HepG2 (cell line): ENCODE measurements around the gene PRKRIP1. TPM values are rescaled to one million over a fixed set of nuclear protein-coding genes. Genes with fewer than 3 reads are reported as not detected.

Experiments used
- ATAC-seq: fragments of 200-7000 bp; cut with Tn5 transposase; 3 replicates; pipeline ENCODE4 v1.9.1; 2020; ENCODE audit warnings: mild to moderate bottlenecking, moderate library complexity
- BruUV-seq: library from RNA; stranded (reverse); fragments of 400-500 nt; replicated peaks from 2 replicates; lab custom pipeline; 2021; lab: Mats Ljungman, UMichigan
- CTCF ChIA-PET: fragments of 300-600 bp; formaldehyde crosslinking; extraction: SDS; loops from one replicate; lab custom pipeline; 2021; ENCODE audit warnings: low total read pairs, inconsistent platforms, low intra/inter-chr PET ratio; lab: Yijun Ruan, JAX
- POLR2A ChIA-PET: fragments of 350-600 bp; sonication (Branson Sonifier 250); formaldehyde crosslinking; loops from one replicate; lab custom pipeline; 2020; ENCODE audit warnings: antibody characterized with exemption, inconsistent platforms; lab: Yijun Ruan, JAX
- DNase-seq: peaks from one replicate; pipeline ENCODE4 v3.0.0-alpha.2; 2015; ENCODE audit warnings: low spot score
- FAIRE-seq: peaks from 3 replicates; lab custom pipeline; 2011; peaks lifted over from hg19 to GRCh38; lab: Jason Lieb, UNC
- H2AFZ ChIP-seq: one replicate; pipeline ENCODE4 v1.6.1; 2011; ENCODE audit warnings: low read length, inconsistent platforms
- H3K27ac ChIP-seq: fragments of 300-600 bp; 3 replicates; pipeline ENCODE4 v1.8.0; 2011; ENCODE audit warnings: mixed run types, mild to moderate bottlenecking, mixed read lengths, low read length, inconsistent platforms; ENCODE audit not compliant: insufficient read depth; ENCODE audit errors: extremely low read length
- H3K27me3 ChIP-seq, 2 experiments: fragments of 200-600 bp in 1 of 2; 2 replicates in 1 of 2; 3 replicates in 1 of 2; pipeline versions ENCODE4 v1.6.0 to v1.8.0; 2011; ENCODE audit warnings: low read length in 2 of 2, mild to moderate bottlenecking in 2 of 2, moderate library complexity in 2 of 2, inconsistent platforms in 1 of 2; ENCODE audit not compliant: insufficient read depth in 2 of 2, control insufficient read depth in 1 of 2
- H3K36me3 ChIP-seq, 2 experiments: fragments of 200-600 bp in 1 of 2; replicated peaks in 1 of 2; 2 replicates in 1 of 2; 3 replicates in 1 of 2; pipeline versions ENCODE4 v1.5.1 to v1.8.0; 2011; ENCODE audit warnings: low read length in 2 of 2, inconsistent platforms in 1 of 2; ENCODE audit not compliant: insufficient read depth in 2 of 2, control insufficient read depth in 1 of 2
- H3K4me1 ChIP-seq: 2 replicates; pipeline ENCODE4 v1.5.1; 2012; ENCODE audit warnings: low read length, inconsistent platforms; ENCODE audit not compliant: insufficient read depth
- H3K4me2 ChIP-seq: 2 replicates; pipeline ENCODE4 v1.6.0; 2011; ENCODE audit warnings: low read depth, low read length, inconsistent platforms
- H3K4me3 ChIP-seq, 3 experiments: fragments of 200-600 bp in 1 of 3; sonication (generic), shearing (Covaris generic) in 1 of 3; replicated peaks in 1 of 3; 2 replicates each; pipeline ENCODE4 v1.5.1; 2011 to 2016; ENCODE audit warnings: low read length in 3 of 3, inconsistent platforms in 2 of 3, low read depth in 2 of 3, mild to moderate bottlenecking in 2 of 3, control low read depth in 1 of 3, mixed read lengths in 1 of 3; ENCODE audit not compliant: insufficient read depth in 1 of 3
- H3K79me2 ChIP-seq: one replicate; pipeline ENCODE4 v1.6.1; 2011; ENCODE audit warnings: low read length, inconsistent platforms; ENCODE audit not compliant: insufficient read depth
- H3K9ac ChIP-seq: 2 replicates; pipeline ENCODE4 v1.6.0; 2011; ENCODE audit warnings: mild to moderate bottlenecking, low read depth, low read length, inconsistent platforms; ENCODE audit not compliant: insufficient read depth
- H3K9me3 ChIP-seq: 2 replicates; pipeline ENCODE4 v1.5.1; 2012; ENCODE audit warnings: mild to moderate bottlenecking, low read length
- H4K20me1 ChIP-seq: 2 replicates; pipeline ENCODE4 v1.6.0; 2011; ENCODE audit warnings: inconsistent platforms, mild to moderate bottlenecking, low read length, moderate library complexity; ENCODE audit not compliant: insufficient read depth
- ARID2 ChIP-seq: sonication (generic); formaldehyde crosslinking; IDR thresholded peaks from 2 replicates; pipeline ENCODE4 v1.8.1; 2022; ENCODE audit warnings: mild to moderate bottlenecking, missing genetic modification reagents, borderline replicate concordance
- ARNT ChIP-seq: fragments of 450-650 bp; IDR thresholded peaks from 2 replicates; pipeline ENCODE4 v1.6.1; 2017
- BCLAF1 ChIP-seq: fragments of 450-650 bp; IDR thresholded peaks from 2 replicates; pipeline ENCODE4 v1.6.1; 2017; ENCODE audit warnings: mild to moderate bottlenecking
- BRCA1 ChIP-seq: sonication (generic); formaldehyde crosslinking; IDR thresholded peaks from 2 replicates; pipeline ENCODE4 v1.4.0; 2020; ENCODE audit warnings: missing genetic modification reagents
- DPF2 ChIP-seq: sonication (generic); formaldehyde crosslinking; IDR thresholded peaks from 2 replicates; pipeline ENCODE4 v1.4.0; 2020; ENCODE audit warnings: mild to moderate bottlenecking, low read depth, missing genetic modification reagents, borderline replicate concordance
- ESRRA ChIP-seq: sonication (generic); formaldehyde crosslinking; IDR thresholded peaks from 2 replicates; pipeline ENCODE4 v1.5.1; 2020; ENCODE audit warnings: mild to moderate bottlenecking, low read depth, missing genetic modification reagents
- HNF1B ChIP-seq: sonication (generic); formaldehyde crosslinking; IDR thresholded peaks from 2 replicates; pipeline ENCODE4 v1.5.1; 2020; ENCODE audit warnings: mild to moderate bottlenecking, moderate library complexity, missing genetic modification reagents
- MZF1 ChIP-seq: sonication (generic); formaldehyde crosslinking; IDR thresholded peaks from 2 replicates; pipeline ENCODE4 v1.8.1; 2023; ENCODE audit warnings: mild to moderate bottlenecking, missing genetic modification reagents, borderline replicate concordance
- POLR2A ChIP-seq, 2 experiments: IDR thresholded peaks; 2 replicates each; pipeline ENCODE4 v1.6.1; 2011; ENCODE audit warnings: low read depth in 2 of 2, low read length in 2 of 2, mild to moderate bottlenecking in 1 of 2, moderate library complexity in 1 of 2; ENCODE audit not compliant: insufficient read depth in 1 of 2
- RFXANK ChIP-seq: IDR thresholded peaks from 2 replicates; pipeline ENCODE4 v1.6.1; 2016
- TAF1 ChIP-seq: sonication (generic); formaldehyde crosslinking; IDR thresholded peaks from 2 replicates; pipeline ENCODE4 v1.4.0; 2020; ENCODE audit warnings: missing genetic modification reagents
- TBX2 ChIP-seq: sonication (generic); formaldehyde crosslinking; IDR thresholded peaks from 2 replicates; pipeline ENCODE4 v1.5.0; 2020; ENCODE audit warnings: missing genetic modification reagents, mild to moderate bottlenecking, borderline replicate concordance
- ZFP36 ChIP-seq: fragments of 150-350 bp; IDR thresholded peaks from 2 replicates; pipeline ENCODE4 v1.6.1; 2018; ENCODE audit warnings: borderline replicate concordance, low read length, low read depth; ENCODE audit not compliant: partially characterized antibody
- ZFP82 ChIP-seq: sonication (generic); formaldehyde crosslinking; IDR thresholded peaks from 2 replicates; pipeline ENCODE4 v1.5.1; 2020; ENCODE audit warnings: mild to moderate bottlenecking, missing genetic modification reagents, borderline replicate concordance
- ZMAT3 ChIP-seq: sonication (generic); formaldehyde crosslinking; conservative IDR thresholded peaks from 2 replicates; pipeline ENCODE4 v1.7.0; 2021; ENCODE audit warnings: missing genetic modification reagents
- ZNF280D ChIP-seq: sonication (generic); formaldehyde crosslinking; IDR thresholded peaks from 2 replicates; pipeline ENCODE4 v1.5.1; 2020; ENCODE audit warnings: mild to moderate bottlenecking, missing genetic modification reagents
- ZNF678 ChIP-seq: sonication (generic); formaldehyde crosslinking; IDR thresholded peaks from 2 replicates; pipeline ENCODE4 v1.4.0; 2020; ENCODE audit warnings: mild to moderate bottlenecking, missing genetic modification reagents
- ZNF747 ChIP-seq: sonication (generic); formaldehyde crosslinking; IDR thresholded peaks from 2 replicates; pipeline ENCODE4 v1.8.1; 2023; ENCODE audit warnings: missing genetic modification reagents, mild to moderate bottlenecking, borderline replicate concordance
- ZNF790 ChIP-seq: sonication (generic); formaldehyde crosslinking; IDR thresholded peaks from 2 replicates; pipeline ENCODE4 v1.8.0; 2022; ENCODE audit warnings: missing genetic modification reagents, mild to moderate bottlenecking, borderline replicate concordance
- ZZZ3 ChIP-seq: sonication (generic); formaldehyde crosslinking; IDR thresholded peaks from 2 replicates; pipeline ENCODE4 v1.4.0; 2020; ENCODE audit warnings: missing genetic modification reagents, mild to moderate bottlenecking, borderline replicate concordance
- whole genome bisulfite sequencing: methylation state at CpG from one replicate; pipeline ENCODE4 v1.1.6; 2017; ENCODE audit warnings: low lambda C conversion rate; 5-methylcytosine and 5-hydroxymethylcytosine counted together
- in situ Hi-C: cut with HindIII; loops from 2 replicates; pipeline ENCODE4 v1.10.0; 2017; ENCODE audit warnings: low pct_unique_long_range_greater_than_20kb; ENCODE audit not compliant: extremely low pct_ligation_motif_present
- intact Hi-C: fragments of 100-400 bp; cut with micrococcal nuclease; formaldehyde crosslinking; loops from one replicate; pipeline ENCODE4 v1.10.0; 2022; ENCODE audit not compliant: unreplicated experiment
- polyA plus RNA-seq, 8 experiments: library from polyadenylated mRNA; depleted of rRNA in 3 of 8; stranded (reverse) in 7 of 8; unstranded in 1 of 8; fragments of >200 nt; fragmentation: Illumina TruSeq in 4 of 8; extraction: Trizol in 4 of 8; gene quantifications; 2 replicates each; pipeline versions ENCODE4 v1.2.1 to v1.2.3, GENCODE V29; 2011 to 2016; ENCODE audit warnings: low read depth in 4 of 8, missing spikeins in 1 of 8, mixed read lengths in 1 of 8; ENCODE audit not compliant: insufficient read depth in 1 of 8
- total RNA-seq, 5 experiments: library from RNA; depleted of rRNA; stranded (reverse); fragments of >200 nt; fragmentation: Illumina TruSeq; extraction: Trizol; gene quantifications; 2 replicates each; pipeline ENCODE4 v1.2.3, GENCODE V29; 2016; ENCODE audit warnings: low read depth in 1 of 5

PRKRIP1 gene
- total and polyA plus RNA-seq, 2 of the 13 experiments (the other 11 are each of a cell fraction or from before 2014, with no cell fraction given) = 13.2 to 16.8 TPM

GRCh38 chr7:102427019-102427405 lies 30.8 kb downstream of the PRKRIP1 start:
- in situ Hi-C loops = no loop called here

More at GRCh38 chr7:102427019-102427405, 30.8 kb downstream of the PRKRIP1 start:
- H3K27me3 ChIP-seq = no peaks in the 10 kb centered on the region
- H3K4me3 ChIP-seq = no peak overlapping the region
- no peaks in the 10 kb centered on the region for H3K9me3 ChIP-seq
- no peak overlapping the region for H3K9ac ChIP-seq
- no peaks in the 10 kb centered on the region for H4K20me1 ChIP-seq
- no peak for TF ChIP-seq ZFP36
- no peak for TF ChIP-seq DPF2 (CRISPR knock-in tag)
- no peak for TF ChIP-seq ZZZ3 (CRISPR knock-in tag)
- TF ChIP-seq ARID2 (CRISPR knock-in tag) = no peak
- no peak for TF ChIP-seq ZNF678 (CRISPR knock-in tag)
- no peak for TF ChIP-seq TAF1 (CRISPR knock-in tag)
- TF ChIP-seq RFXANK (CRISPR knock-in tag) = no peak
- TF ChIP-seq ZNF280D (CRISPR knock-in tag) = no peak
- no peak for TF ChIP-seq ZMAT3 (CRISPR knock-in tag)
- TF ChIP-seq BRCA1 (CRISPR knock-in tag) = no peak
- no peak for TF ChIP-seq ZFP82 (CRISPR knock-in tag)
- no peak for TF ChIP-seq POLR2A (IDR thresholded peaks at IDR 0.05; ENCODE audit: insufficient read depth in 1 of 2, low read depth in 2 of 2, low read length in 2 of 2)
- TF ChIP-seq ESRRA (CRISPR knock-in tag) = no peak
- TF ChIP-seq TBX2 (CRISPR knock-in tag) = no peak
- no peak for TF ChIP-seq MZF1 (CRISPR knock-in tag)
- TF ChIP-seq ZNF747 (CRISPR knock-in tag) = no peak
- TF ChIP-seq ARNT = no peak
- TF ChIP-seq BCLAF1 = no peak
- TF ChIP-seq ZNF790 (CRISPR knock-in tag) = no peak
- TF ChIP-seq HNF1B = no peak
- ChIA-PET POLR2A (no interaction called here), CTCF (no interaction called here)
- no peak for FAIRE-seq
- ATAC-seq = no peak
- no TSS peak for BruUV-seq
- no peak overlapping the region for H2AFZ ChIP-seq
- intact Hi-C loops = no loop called here
- no peak overlapping the region for H3K27ac ChIP-seq
- H3K36me3 ChIP-seq = peaks cover 17 to 44% of the 10 kb centered on the region in 2 experiments; a peak in 4 of 5 replicates
- H3K79me2 ChIP-seq = no peaks in the 10 kb centered on the region
- WGBS = 98% methylated on average over 5 of the region's 5 CpGs
- no peak overlapping the region for H3K4me2 ChIP-seq
- peaks cover 12% of the 10 kb centered on the region for H3K4me1 ChIP-seq
- DNase-seq = no peak
